HTR-8/SVneo (cell line): ENCODE results near the gene LY6G5B.

Source experiments
- DNase-seq: peaks from one replicate; pipeline ENCODE4 v3.0.0; 2011; ENCODE audit warnings: low spot score, mixed read lengths; ENCODE audit not compliant: insufficient read length
- FAIRE-seq: peaks from 2 replicates; lab custom pipeline; 2011; peaks lifted over from hg19 to GRCh38; lab: Jason Lieb, UNC

LY6G5B gene

DNA sequence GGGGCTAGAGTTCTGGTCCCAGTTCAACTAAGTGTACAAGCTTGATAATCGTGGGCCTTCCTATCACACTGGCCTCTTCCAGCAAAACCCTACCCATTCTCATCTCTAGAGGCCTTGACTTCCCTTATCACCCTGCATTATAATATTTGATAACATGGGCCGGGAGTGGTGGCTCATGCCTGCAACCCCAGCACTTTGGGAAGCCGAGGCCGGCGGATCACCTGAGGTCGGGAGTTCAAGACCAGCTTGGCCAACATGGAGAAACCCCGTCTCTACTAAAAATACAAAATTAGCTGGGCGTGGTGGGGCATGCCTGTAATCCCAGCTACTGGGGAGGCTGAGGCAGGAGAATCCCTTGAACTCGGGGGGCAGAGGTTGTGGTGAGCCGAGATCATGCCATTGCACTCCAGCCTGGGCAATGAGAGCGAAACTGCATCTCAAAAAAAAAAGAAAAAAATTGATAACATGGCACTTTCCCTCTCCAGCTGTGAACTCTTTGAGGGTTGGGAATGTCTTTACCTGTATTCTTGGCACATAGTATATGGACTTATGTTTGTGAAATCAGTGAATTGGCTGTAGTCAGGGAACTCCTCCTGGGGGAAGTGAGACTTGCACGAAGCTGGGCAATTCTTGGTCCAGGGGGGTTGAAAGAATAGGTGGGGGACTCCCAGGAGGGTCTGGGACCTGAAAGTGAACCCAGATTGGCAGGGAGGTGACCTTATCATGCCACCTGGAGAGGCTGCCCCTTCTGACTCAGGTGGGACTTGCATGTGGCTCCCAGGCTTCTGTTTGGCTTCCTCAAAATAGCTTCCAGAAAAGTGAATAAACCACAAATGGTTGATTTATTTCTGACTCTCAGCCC, 8.3 kb upstream of the LY6G5B start:
- FAIRE-seq (no peak), DNase-seq (no peak)

DNA sequence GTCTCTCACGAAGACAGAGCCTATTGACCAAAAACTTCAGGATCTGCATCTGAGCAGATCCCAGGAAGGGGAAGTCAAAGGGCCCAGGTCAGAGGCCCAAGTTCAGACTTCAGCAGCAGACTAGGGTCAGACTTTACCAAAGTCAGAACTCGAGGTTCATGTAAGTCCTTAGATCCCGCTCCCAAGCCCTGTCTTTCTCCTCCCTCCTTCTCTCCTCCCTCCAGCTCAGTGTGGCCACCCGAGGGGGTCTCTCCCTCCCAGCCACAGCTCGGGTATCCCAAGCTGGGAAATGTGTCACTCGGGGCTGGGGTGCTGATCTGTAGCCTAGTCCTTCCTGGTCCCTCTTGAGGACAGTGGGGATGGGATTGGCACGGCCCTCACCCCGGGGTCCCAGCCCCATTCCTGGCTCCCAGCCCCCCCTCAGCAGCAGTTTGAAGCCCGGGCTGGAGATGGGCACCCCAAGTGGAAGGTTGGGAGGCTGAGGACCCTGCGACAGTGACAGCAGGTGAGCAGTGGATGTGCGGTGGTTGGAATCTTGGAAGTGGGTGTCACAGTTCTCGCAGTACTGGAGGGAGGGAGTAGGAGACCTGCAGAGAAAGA, 7.6 kb upstream of the LY6G5B start:
- no peak for DNase-seq
- FAIRE-seq, result no peak

DNA sequence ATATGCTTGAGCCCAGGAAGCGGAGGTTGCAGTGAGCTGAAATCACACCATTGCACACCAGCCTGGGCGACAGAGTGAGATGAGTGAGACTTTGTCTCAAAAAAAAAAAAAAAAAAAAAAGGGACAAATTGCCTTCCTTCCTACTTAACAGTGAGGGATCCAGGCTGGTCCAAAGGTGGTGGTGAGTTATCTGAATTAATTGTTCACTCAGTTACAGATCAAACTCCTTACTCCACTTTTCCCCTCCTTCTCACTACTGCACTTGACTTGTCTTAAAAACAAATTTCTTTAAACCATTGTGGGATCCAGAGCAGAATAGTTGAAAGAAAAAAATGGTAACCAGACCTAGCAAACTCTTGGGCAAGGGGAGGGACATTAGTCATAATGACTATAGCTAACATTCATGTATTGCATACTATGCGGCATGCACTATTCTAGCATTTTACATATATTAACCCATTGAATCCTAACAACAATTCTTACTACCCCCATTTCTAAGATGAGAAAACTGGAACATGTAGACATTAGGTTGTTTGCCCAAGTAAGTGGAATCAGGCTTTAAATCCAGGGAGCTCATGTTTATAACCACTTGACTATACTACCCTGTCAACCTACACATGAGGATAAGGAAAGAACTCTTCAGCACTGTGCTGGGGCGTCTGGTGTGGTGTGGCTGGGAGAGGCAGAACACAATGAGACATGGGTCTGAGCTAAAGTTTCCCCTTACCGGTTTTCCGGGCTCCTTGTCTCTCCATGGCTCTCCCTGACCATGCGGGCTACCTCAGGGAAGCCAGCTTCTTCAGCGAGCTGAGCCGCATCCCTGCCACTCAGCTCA, 6.4 kb upstream of the LY6G5B start:
- FAIRE-seq (no peak), DNase-seq (no peak)

DNA sequence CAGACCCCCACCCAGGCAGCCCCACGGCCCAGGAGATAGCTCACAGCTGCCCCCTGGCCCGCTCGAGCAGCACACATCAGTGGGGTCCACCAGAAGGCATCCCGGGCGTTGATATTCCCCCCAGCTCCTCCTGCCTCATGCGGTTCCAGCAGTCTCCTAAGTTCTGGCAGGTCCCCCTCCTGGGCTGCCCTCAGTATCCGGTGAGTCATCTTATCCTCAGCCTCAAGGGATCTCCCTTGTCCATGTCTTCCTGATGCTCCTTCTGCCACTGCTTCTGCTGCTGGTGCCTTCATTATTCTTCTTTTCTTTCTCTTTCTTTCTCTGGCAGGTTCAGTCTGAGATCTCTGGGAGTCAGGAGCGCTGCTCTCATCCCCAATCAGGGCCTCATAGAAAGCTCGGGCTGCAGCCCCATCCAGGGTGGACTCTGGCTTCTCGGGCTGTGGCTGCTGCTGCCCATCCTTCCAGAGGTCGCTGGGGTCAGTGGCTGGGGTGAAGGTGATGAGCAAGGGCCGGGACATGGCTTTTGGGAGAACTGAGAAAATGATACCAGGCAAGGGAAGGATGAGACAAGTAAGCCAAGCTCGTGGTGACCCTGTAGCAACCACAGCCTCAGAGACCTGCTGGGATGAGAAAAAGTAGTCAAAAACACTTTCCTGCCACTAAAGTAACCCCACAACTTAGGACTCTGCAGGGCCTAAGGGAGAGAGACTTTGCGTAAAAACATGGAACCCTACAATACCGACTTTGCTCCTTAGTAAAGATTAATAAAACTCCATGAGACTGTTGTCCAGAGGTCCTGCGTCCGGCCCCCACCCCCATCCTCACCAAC, 5.6 kb upstream of the LY6G5B start:
- FAIRE-seq (no peak), DNase-seq (peak; percentile 70)

DNA sequence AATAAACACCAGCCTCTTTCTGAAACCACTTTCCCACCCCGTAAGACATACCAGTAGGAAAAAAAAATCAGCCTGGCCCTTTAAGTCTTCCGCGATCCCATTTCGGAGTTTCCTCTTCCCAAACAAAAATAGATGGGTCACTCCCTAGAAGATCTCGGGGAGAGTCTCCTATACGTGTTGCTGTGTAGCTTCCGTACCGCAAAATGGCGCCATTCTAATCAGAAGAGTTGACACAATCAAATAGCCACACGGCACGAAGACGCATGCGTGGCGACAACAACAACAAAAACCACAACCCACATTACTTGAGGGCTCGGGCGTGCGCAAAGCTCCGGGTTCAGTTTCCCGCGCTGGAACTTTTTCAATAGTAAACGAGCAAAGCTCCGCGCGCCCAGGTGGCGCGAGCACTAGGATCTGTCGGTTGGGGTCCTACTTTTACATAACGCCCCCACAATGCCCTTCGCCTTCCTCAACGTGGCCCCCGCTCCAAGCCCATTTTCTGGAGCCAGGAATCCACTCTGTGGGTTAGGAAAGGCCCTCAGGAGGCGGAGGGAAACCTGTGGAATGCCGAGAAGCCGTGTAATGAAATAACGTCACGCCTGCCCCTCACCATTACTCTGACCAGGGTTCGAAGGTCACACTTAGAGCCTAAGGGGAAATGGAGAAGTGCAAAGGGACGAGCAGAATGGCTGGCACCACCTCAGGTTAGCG, 4.8 kb upstream of the LY6G5B start, which contains the start of gene GPANK1:
GPANK1 (minus strand) TSS at position 208 of the 711 bp plus-strand sequence. CDS start 519 bp downstream, outside the sequence.
- DNase-seq, result peak; percentile 84
- FAIRE-seq, result no peak

DNA sequence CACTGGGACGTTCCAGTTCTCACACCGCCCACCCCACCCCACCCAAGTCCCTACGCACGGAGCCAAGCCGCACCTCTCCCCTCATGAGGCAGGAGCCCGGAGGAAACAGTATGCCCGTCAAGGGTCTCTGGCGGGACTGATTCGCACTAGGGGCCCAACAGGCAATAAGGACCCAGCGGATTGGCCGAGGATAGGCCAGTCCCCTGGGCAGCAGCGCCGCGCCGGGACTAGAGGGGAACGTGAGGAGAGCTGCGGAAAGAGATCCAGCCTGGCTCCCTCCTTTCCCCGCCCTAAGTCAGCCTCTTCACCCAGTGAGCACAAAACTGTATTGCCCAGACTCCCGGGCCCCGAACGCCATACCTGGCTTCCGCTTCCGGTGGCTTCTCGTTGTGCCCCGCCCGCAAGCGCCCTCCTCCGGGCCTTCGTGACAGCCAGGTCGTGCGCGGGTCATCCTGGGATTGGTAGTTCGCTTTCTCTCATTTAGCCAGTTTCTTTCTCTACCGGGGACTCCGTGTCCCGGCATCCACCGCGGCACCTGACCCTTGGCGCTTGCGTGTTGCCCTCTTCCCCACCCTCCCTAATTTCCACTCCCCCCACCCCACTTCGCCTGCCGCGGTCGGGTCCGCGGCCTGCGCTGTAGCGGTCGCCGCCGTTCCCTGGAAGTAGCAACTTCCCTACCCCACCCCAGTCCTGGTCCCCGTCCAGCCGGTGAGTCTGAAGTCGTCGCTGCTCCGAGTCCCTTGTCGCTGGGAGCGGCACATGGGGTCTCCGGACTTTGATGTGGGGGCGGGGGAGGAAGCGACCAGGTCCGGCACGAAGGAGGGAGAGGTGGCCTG, 4.1 kb upstream of the LY6G5B start, which contains the start of gene CSNK2B:
CSNK2B (plus strand) TSS at position 580 of the 836 bp plus-strand sequence. CDS start 752 bp downstream, outside the sequence.
- FAIRE-seq, result peak; percentile 60

DNA sequence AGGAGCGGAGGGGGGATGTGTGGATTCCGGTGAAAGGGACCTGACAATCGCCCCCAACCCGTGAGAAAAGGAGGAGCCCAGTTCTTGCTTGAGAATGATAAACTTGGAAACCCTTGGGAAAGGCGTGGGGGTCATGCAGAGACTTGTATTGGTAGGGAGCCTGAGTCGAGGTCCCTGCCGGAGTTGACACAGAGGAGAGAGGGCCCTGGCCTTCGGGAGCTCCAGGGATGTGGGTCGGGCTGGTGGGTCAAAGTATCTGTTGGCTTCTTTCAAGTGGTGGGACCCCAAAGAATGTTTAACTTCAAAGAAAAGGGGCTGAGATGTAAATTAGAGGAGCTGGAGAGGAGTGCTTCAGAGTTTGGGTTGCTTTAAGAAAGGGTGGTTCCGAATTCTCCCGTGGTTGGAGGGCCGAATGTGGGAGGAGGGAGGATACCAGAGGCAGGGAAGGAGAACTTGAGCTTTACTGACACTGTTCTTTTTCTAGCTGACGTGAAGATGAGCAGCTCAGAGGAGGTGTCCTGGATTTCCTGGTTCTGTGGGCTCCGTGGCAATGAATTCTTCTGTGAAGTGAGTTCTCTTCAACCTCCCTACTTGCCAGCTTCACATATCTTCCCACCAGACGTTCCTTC, 3.3 kb upstream of the LY6G5B start:
- DNase-seq (no peak), FAIRE-seq (no peak)

More for the DNA sequence above, 4.1 kb upstream of the LY6G5B start, which contains the start of gene CSNK2B:
- peak; percentile 95 for DNase-seq

DNA sequence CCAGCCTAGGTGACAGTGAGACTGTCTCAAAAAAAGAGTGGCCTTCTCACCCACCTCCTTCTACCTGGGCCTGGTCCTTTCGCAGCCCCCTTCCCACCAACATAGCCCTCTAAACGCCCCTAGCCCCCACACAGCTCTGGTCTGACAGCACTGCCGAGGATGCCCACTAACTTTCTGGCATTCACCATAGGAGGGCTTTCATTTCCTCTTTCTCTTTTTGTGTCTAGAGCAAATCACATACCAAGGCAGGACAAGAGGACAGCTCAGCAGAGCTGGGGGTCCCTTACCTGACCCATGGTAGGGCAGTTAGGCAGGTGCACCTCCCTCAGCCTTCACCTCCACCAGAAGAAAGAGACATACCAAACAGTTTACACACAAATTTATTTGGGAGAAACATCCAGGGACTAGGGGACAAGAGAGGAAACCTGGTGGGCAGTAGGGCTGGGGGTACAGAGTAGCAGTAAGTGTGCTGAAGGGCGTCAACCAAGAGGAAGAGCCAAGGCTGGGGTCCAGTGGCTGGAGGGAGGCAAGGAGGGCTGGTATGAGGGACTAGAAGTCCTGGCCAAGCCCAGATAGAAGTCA, 6.6 kb downstream of the LY6G5B start:
- no peak for DNase-seq
- FAIRE-seq, result no peak

DNA sequence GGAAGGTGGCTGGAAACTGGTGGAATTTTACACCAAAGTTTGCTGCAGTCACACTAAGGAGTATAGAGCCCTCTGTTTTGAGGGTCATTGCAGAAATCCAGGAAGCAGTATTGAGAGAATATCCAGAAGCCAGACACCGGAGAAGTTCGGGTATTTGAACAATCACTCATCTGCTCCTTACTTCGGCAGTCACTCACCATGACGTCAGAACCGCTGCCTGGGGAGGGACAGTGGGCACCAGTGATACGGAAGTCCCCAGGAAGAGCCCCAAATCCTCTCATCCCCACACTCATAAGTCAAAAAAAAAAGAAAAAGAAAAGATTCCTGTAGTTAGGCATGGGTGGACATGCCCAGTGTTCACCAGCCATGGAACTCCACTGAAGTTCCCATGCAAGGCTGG, 7.1 kb downstream of the LY6G5B start:
- FAIRE-seq (no peak), DNase-seq (no peak)

DNA sequence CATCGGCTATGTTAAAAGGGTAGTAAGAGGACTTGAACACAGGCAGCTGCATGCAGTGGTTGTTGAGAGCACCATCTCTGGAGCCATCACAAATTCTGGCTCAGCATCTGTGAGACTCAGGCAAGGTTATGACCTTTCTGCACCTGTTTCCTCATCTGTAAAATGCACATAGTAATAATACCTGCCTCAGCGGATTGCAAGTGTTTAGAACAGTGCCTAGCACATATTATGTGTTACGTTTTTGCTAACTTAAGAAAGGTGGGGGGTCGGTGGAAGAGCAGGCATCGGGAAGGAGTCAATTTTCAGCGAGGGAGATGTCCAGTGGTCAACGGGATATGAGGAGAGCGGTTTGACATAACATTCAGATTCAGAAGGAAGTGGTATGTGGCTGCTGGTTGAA, 8.2 kb downstream of the LY6G5B start:
- DNase-seq (no peak), FAIRE-seq (no peak)

DNA sequence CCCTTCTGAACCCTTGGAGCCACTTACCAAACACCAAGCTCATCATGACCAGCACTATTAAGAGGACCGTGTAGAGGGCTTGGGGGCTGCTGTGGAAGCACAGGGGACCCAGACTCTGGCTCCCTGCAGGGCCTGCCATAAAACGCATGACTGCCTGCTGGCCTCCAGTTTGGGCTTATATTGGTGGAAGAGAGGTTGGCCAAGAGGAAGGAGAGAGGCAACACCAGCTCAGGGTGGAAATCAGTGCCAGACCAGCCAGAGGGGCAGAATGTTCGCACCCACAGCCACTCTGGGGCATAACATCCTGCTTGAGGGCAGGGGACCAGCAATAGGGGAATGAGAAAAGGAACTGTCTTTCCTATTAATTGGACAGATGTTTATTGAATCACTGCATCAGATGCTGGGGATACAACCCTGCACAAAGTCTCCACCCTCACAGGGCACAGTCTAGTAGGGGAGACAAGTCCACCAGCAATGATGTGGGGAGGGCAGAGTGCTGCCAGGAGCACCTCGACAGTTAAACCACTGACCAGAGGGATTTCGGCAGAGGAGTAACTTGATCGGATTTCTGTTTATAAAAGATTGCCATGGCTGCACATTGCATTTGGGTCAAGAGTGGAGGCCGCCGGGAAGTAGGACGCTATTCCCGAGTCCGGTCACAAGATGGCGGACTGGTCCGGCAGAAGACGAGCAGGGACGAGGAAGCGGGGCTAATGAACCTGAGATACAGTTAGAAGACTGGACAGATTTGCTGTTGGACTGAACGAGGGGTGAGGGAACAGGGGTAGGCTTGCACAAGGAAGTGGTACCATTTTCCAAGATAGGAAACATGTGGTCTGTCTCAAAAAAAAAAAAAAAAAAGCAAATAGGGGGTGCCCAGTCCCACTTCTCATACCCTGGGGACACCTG, 10.7 kb downstream of the LY6G5B start, which contains the start of gene LY6G5C:
LY6G5C (minus strand) TSS at position 842 of the 909 bp plus-strand sequence; CDS start at position 148, 694 bp downstream.
- FAIRE-seq (peak; percentile 93), DNase-seq (peak; percentile 84)

DNA sequence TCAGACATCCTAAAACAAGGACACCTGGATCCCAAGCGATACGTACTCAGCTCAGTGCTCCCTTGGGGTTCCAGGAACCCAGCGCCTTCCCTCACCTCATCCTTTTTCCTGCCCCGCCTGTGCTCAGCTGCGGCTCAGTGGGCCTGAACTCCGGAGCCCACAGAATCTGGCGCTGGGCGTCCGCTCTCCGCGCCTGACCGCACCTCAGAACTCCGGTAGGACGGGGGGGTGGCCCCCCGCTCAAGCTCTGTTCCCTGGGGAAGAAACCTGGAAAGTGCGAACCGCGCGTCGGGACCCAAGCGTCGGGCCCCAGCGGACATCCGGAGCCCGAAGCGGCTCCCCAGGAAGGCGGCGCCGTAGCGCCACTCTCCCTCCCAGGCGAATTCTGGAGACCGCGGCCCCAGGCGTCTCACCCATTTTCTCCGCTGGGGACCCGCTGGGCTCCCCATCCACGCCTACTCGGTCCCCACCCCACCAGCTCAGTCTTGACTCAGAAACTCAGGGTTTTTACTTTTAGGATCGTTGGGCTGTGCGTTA, 11.4 kb downstream of the LY6G5B start:
- DNase-seq, result no peak
- no peak for FAIRE-seq

DNA sequence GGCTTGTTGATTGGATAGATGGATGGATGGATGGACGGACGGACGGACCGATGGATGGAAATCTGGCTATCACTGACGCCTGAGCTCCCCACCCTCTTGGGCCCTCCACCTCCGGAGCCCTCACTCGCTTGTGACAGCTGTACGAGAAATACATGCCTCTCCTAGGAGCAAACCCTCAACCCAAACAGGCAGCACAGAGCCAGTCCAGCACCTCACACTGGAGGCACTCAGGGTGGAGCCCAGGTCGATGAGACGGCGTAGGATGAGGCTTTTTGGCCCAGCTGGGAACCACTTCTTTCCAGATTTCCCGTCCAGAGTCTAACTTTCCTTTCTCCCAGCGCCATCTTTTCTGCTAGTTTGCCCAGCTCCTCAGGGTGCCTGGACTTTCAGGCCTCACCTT, 13.8 kb downstream of the LY6G5B start:
- DNase-seq (no peak), FAIRE-seq (no peak)

DNA sequence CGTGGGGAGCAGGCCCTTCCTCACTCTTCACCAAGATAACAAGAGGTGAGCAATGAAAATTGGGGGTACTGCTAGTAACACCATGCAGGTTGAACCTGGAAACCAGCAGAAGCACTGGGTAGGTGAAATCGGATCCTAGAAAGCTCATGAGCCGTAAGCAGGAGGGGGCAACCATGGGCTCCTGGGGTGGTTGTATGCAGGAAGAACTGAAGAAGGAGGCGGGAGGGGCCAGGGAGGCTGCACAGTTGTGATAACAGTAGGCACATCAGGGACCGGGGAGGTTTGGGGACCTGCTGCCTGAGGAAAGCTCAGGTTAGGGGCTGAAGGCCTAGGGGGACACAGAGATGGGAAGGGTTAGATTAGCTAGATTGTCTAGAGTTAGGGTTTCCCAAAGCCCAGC, 16.7 kb downstream of the LY6G5B start:
- FAIRE-seq, result no peak
- no peak for DNase-seq

DNA sequence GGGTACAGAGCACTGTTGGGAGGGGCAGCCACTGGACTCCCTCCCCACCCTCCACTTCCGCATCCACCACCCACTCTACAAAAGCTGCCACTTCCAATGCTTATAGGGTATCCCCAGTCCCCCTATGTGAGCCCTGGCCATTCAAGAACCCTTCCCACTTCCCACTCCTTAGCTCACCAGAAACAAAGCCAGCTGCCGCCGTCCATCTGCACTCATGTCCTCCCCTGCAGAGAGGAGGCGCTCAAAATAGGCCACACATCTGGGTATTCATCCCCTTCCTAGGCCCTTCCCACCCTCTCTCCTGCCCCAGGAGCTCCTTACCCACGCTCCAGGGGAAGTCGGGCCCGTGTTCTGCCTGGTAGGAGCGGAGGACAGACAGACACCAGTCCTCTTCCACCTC, 17.5 kb downstream of the LY6G5B start:
- no peak for DNase-seq

More for the DNA sequence above, 17.5 kb downstream of the LY6G5B start:
- FAIRE-seq, result no peak
